ENCODE measurements around the gene TOGARAM2.

- TF ChIP-seq, protein P1, sequence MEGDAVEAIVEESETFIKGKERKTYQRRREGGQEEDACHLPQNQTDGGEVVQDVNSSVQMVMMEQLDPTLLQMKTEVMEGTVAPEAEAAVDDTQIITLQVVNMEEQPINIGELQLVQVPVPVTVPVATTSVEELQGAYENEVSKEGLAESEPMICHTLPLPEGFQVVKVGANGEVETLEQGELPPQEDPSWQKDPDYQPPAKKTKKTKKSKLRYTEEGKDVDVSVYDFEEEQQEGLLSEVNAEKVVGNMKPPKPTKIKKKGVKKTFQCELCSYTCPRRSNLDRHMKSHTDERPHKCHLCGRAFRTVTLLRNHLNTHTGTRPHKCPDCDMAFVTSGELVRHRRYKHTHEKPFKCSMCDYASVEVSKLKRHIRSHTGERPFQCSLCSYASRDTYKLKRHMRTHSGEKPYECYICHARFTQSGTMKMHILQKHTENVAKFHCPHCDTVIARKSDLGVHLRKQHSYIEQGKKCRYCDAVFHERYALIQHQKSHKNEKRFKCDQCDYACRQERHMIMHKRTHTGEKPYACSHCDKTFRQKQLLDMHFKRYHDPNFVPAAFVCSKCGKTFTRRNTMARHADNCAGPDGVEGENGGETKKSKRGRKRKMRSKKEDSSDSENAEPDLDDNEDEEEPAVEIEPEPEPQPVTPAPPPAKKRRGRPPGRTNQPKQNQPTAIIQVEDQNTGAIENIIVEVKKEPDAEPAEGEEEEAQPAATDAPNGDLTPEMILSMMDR (conservative IDR thresholded peaks at IDR 0.05; ENCODE audit: low read depth in 2 of 2) = no peak
- TF ChIP-seq CREB1 (CRISPR knock-in tag; IDR thresholded peaks at IDR 0.05; ENCODE audit: low read depth) (no peak), POLR2AphosphoS5 (IDR thresholded peaks at IDR 0.05; ENCODE audit: low read depth) (no peak)
Measured at GRCh38 chr2:29051730-29052129, 70.6 kb downstream of the TOGARAM2 start.

Measured in GM23338 (cell line).